Duodenal mucosa (tissue), 2 donors: ENCODE measurements around the gene TIRAP.

ENCODE experiments used
- H3K27ac ChIP-seq: one replicate; pipeline ENCODE4 v1.7.0; 2013; ENCODE audit warnings: low read depth, low read length
- H3K27me3 ChIP-seq, 2 donors: one replicate each; pipeline ENCODE4 v1.7.0; 2013; ENCODE audit warnings: low read length in 2 of 2, control low read depth in 1 of 2; ENCODE audit not compliant: insufficient read depth in 2 of 2, control insufficient read depth in 1 of 2
- H3K36me3 ChIP-seq, 2 donors: one replicate each; pipeline ENCODE4 v1.7.0; 2013; ENCODE audit warnings: low read length in 2 of 2, control low read depth in 1 of 2; ENCODE audit not compliant: insufficient read depth in 2 of 2, control insufficient read depth in 1 of 2
- H3K4me1 ChIP-seq, 2 donors: one replicate each; pipeline ENCODE4 v1.7.0; 2013; ENCODE audit warnings: low read length in 2 of 2, control low read depth in 1 of 2; ENCODE audit not compliant: insufficient read depth in 2 of 2, control insufficient read depth in 1 of 2
- H3K4me3 ChIP-seq, 2 donors: one replicate each; pipeline ENCODE4 v1.7.0; 2013; ENCODE audit warnings: low read length in 2 of 2, low read depth in 1 of 2
- H3K9ac ChIP-seq, 2 donors: one replicate each; pipeline ENCODE4 v1.7.0; 2013; ENCODE audit warnings: low read length in 2 of 2, low read depth in 1 of 2
- H3K9me3 ChIP-seq, 2 donors: one replicate each; pipeline ENCODE4 v1.7.0; 2013; ENCODE audit warnings: low read length in 2 of 2, control low read depth in 1 of 2; ENCODE audit not compliant: control insufficient read depth in 1 of 2

TIRAP gene

GRCh38 chr11:126339073-126339862 is 56.4 kb downstream of the TIRAP start:
- Histone ChIP-seq H3K9ac (no peak overlapping the region), H3K4me1 (peaks cover 0 to 10% of the 10 kb centered on the region in 2 donors), H3K9me3 (no peaks in the 10 kb centered on the region), H3K27me3 (no peaks in the 10 kb centered on the region), H3K27ac (no peak overlapping the region), H3K4me3 (no peak overlapping the region), H3K36me3 (peaks cover 8 to 53% of the 10 kb centered on the region in 2 donors)

- Histone ChIP-seq H3K9ac (no peak overlapping the region), H3K4me3 (no peak overlapping the region), H3K27me3 (no peaks in the 10 kb centered on the region), H3K9me3 (no peaks in the 10 kb centered on the region), H3K36me3 (peaks cover 8 to 60% of the 10 kb centered on the region in 2 donors), H3K27ac (no peak overlapping the region), H3K4me1 (peaks cover 0 to 10% of the 10 kb centered on the region in 2 donors)
Observed at GRCh38 chr11:126339863-126340434, 57.1 kb downstream of the TIRAP start.

- H3K27me3 ChIP-seq: no peaks in the 10 kb centered on the region
- peaks cover 8 to 61% of the 10 kb centered on the region in 2 donors for H3K36me3 ChIP-seq
- H3K9ac ChIP-seq: no peak overlapping the region
- H3K4me3 ChIP-seq: no peak overlapping the region
- no peak overlapping the region for H3K27ac ChIP-seq
- H3K9me3 ChIP-seq: no peaks in the 10 kb centered on the region
- peaks cover 0 to 10% of the 10 kb centered on the region in 2 donors for H3K4me1 ChIP-seq
Observed at GRCh38 chr11:126340960-126341606, 58.2 kb downstream of the TIRAP start.

GRCh38 chr11:126341760-126342161 is 58.9 kb downstream of the TIRAP start:
- Histone ChIP-seq H3K27me3 (no peaks in the 10 kb centered on the region), H3K36me3 (peaks cover 8 to 62% of the 10 kb centered on the region in 2 donors), H3K4me3 (no peak overlapping the region), H3K9me3 (no peaks in the 10 kb centered on the region), H3K4me1 (peaks cover 0 to 3% of the 10 kb centered on the region in 2 donors), H3K9ac (no peak overlapping the region), H3K27ac (no peak overlapping the region)

- Histone ChIP-seq H3K9me3 (no peaks in the 10 kb centered on the region), H3K27me3 (no peaks in the 10 kb centered on the region), H3K4me1 (no peaks in the 10 kb centered on the region), H3K27ac (no peak overlapping the region), H3K36me3 (peaks cover 8 to 65% of the 10 kb centered on the region in 2 donors), H3K4me3 (no peak overlapping the region), H3K9ac (no peak overlapping the region)
Observed at GRCh38 chr11:126343051-126343450, 60.2 kb downstream of the TIRAP start.
